T-helper 1 cell treated with Interleukin-12 subunit alpha and Interleukin-12 subunit beta and Interleukin-4 antibody, amounts not matched to agents 30 μg/mL and 1 μg/mL, for 36 hours (primary cell): Measurements from ENCODE around the gene TBXAS1.
"Not testable (repeated sequence)": the region's sequence is repeated elsewhere in the genome, so short reads cannot be mapped to it uniquely, and the experiment has no call there.

Experiments used
- H3K27ac Mint-ChIP-seq: one replicate; pipeline ENCODE4 v1.8.0; 2021; ENCODE audit warnings: mild to moderate bottlenecking, mixed read lengths
- H3K27me3 Mint-ChIP-seq: one replicate; pipeline ENCODE4 v1.8.0; 2021; ENCODE audit warnings: low read depth, mixed read lengths
- H3K36me3 Mint-ChIP-seq: one replicate; pipeline ENCODE4 v1.8.0; 2021; ENCODE audit warnings: low read depth, mixed read lengths
- H3K4me1 Mint-ChIP-seq: one replicate; pipeline ENCODE4 v1.8.0; 2021; ENCODE audit warnings: low read depth, mixed read lengths
- H3K4me3 Mint-ChIP-seq: one replicate; pipeline ENCODE4 v1.8.0; 2021; ENCODE audit warnings: mild to moderate bottlenecking, moderate library complexity, mixed read lengths
- H3K9me3 Mint-ChIP-seq: one replicate; pipeline ENCODE4 v1.8.0; 2021; ENCODE audit warnings: mixed read lengths

Gene TBXAS1

DNA sequence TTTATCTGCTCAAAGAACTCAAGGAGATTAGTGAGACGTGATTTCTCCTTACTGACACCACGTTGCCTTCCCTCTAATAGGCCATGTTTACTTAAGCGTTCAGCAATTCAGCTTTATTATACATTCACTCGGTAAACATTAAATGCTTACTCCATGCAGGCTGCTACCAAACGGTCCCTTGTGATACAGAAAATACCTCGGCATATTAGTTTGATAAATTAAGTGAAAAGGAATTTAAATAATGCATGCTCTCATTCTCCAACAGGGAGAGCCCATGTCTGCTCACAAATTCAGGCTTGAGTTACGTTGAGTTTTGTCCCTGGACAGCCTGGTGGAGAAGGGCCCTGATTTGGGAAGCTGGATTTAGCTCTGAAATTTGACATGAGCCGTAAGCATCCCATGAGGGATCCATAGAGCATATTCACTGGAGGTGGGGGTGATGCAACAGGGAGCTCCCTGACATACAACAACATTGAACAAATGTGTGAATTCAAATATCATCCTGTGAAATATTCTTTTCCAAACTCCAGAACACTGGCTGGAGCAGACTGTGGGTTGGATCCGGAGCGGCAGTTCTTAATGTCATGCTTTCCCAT, 86.3 kb downstream of the TBXAS1 start:
- H3K27me3 Mint-ChIP-seq = peaks cover 8% of the 10 kb centered on the region
- H3K4me1 Mint-ChIP-seq = peaks cover 19% of the 10 kb centered on the region
- no peak overlapping the region for H3K4me3 Mint-ChIP-seq
- no peaks in the 10 kb centered on the region for H3K9me3 Mint-ChIP-seq
- no peak overlapping the region for H3K27ac Mint-ChIP-seq
- peaks cover 3% of the 10 kb centered on the region for H3K36me3 Mint-ChIP-seq

DNA sequence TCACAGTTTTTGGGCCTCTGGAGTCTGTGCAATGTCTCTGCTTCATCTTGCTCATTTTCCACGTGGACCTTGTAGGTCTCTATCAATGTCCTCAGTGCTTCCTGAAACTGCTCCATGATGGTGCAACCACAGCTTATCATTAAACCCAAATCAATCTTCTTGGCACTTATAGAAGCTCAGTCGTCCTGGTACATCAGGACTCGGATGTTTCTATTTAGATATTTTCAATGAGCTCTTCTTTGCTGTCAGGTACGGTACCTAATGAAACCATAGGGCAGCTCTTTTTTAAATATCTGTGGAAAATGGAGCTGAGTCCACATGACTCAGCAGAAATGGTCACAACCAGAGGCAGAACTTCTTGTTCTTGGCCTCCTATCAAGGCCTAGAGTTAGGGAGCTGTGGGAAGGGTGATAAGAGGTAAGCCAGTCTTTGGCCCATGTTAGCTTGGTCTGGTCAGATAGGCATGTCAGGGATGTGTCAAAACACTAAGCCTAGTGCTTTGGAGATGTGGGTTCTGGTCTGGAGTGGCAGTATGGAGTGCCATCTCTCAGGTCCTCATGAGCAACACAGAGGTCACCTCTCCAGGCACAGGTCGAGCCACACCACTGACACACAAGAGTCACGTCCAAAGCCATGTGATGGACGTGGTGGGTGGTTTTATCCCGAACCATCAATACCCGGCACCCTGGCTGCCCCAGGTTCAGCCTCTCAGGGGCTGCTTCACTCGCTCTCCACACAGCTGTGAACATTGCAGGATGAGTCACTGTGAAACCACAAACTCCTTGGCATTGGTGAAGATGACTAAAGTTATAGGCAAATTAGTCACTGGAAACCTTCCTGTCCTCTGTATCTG, 87.0 kb downstream of the TBXAS1 start:
- Mint-ChIP-seq H3K4me1 (peaks cover 19% of the 10 kb centered on the region), H3K9me3 (no peaks in the 10 kb centered on the region), H3K4me3 (peak overlapping the region; percentile 12), H3K27ac (peak overlapping the region; percentile 5), H3K36me3 (peaks cover 3% of the 10 kb centered on the region), H3K27me3 (peaks cover 3% of the 10 kb centered on the region)

DNA sequence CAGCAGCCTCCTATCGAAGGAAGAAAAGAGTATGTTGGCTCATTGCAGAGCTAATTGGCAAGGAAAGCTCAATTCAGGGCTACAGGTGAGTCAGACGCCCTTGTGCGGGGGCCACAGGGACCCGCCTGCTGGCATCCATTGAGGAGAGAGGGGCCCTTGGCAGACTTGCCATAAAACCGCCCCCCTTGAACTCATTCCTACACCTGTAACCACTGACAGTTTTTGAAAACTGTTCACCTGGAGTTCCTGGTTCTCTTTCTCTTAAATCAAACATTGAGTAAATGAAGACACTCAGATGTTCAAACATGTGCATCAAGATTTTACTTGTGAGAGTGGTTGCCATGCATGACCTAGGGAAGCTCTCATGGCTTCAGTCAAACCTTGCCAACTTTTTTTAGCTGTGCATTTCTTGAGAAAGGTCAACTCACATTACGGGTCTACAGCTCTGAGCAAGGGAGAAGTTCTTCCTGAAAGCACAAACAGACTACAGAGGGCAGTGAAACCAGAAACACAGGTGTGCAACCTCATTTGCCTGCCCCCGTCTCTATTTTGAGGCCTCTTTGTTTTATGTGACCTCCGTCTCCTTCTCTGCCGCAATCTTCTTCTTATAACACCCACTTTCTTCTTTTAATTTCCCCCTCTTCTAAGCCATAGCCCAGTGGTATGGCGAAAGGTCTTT, 87.8 kb downstream of the TBXAS1 start:
- no peaks in the 10 kb centered on the region for H3K27me3 Mint-ChIP-seq
- H3K9me3 Mint-ChIP-seq = no peaks in the 10 kb centered on the region
- H3K4me1 Mint-ChIP-seq = peaks cover 19% of the 10 kb centered on the region
- peak overlapping the region; percentile 5 for H3K27ac Mint-ChIP-seq
- peaks cover 3% of the 10 kb centered on the region for H3K36me3 Mint-ChIP-seq
- H3K4me3 Mint-ChIP-seq = peak overlapping the region; percentile 12

DNA sequence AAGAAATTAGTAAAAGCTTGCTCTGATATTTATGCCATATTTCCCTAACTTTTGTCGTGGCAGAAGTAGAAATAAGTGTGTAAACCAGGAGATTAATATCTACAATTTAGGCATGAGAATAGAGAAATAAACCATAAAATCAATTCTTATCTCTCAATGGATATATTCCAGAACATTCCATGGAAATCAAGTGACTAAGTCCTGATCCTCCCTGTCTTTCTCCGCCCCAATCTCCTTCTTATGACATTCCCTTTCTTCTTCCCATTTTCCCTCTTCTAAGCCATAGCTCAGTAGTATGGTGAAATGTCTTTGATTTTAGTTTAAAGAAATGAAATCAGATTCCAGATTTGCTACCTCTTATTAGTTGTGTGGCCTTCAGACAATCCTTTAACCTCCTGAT, 88.8 kb downstream of the TBXAS1 start:
- H3K4me3 Mint-ChIP-seq = no peak overlapping the region

DNA sequence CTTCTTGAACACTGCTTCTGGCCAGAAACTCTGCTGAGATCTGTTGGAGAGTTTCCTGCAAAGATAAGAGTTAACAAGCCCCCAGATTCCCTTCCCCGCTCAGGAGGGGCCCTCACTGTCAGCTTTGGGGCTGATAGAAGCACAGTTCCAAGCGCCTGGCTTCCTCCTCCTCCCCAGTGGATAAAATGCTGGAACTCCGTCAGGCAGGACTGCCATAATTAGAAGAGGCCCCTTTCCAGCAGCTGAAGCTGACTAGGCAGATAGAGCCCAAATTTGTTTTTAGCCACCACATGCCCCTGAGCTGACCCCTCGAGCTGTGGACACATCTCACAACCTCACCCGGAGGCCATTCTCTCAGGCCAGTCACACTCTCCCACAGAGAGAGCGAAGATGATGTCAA, 89.4 kb downstream of the TBXAS1 start:
- Mint-ChIP-seq H3K27ac (no peak overlapping the region), H3K9me3 (no peaks in the 10 kb centered on the region), H3K36me3 (peaks cover 3% of the 10 kb centered on the region), H3K4me1 (peaks cover 19% of the 10 kb centered on the region), H3K4me3 (no peak overlapping the region), H3K27me3 (no peaks in the 10 kb centered on the region)

More for the DNA sequence above, 88.8 kb downstream of the TBXAS1 start:
- no peak overlapping the region for H3K27ac Mint-ChIP-seq
- H3K36me3 Mint-ChIP-seq = peaks cover 3% of the 10 kb centered on the region
- H3K4me1 Mint-ChIP-seq = peaks cover 19% of the 10 kb centered on the region
- no peaks in the 10 kb centered on the region for H3K9me3 Mint-ChIP-seq
- H3K27me3 Mint-ChIP-seq = no peaks in the 10 kb centered on the region

DNA sequence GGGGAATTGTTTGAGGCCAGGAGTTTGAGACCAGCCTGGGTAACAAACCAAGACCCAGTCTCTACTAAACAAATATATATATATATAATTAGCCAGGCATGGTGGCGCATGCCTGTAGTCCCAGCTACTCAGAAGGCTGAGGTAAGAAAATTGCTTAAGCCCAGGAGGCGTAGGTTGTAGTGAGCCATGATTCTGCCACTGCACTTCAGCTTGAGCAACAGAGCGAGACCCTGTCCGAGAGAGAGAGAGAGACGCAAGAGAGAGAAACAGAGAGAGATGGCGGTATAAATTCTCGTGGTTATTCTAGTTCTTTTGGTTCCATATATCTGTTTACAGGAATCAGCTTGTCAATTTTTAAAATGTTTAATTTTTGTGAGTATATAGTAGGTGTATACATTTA, 94.0 kb downstream of the TBXAS1 start:
- H3K9me3 Mint-ChIP-seq = no peaks in the 10 kb centered on the region
- H3K27ac Mint-ChIP-seq = no peak overlapping the region
- H3K27me3 Mint-ChIP-seq = peaks cover 40% of the 10 kb centered on the region
- no peaks in the 10 kb centered on the region for H3K4me1 Mint-ChIP-seq
- no peaks in the 10 kb centered on the region for H3K36me3 Mint-ChIP-seq
- H3K4me3 Mint-ChIP-seq = no peak overlapping the region

DNA sequence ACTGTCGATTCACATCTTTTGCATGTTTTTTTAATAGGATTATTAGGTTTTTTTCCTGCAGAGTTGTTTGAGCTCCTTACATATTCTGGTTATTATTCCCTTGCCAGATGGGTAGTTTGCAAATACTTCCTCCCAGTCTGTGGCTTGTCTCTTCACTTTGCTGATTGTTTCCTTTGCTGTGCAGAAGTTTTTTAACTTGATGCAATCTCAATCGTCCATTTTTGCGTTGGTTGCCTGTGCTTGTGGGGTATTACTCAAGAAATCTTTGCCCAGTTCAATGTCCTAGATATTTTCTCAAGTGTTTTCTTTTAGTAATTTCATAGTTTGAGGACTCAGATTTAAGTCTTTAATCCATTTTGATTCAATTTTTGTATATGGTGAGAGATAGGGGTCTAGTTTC, 95.4 kb downstream of the TBXAS1 start:
- H3K36me3 Mint-ChIP-seq = no peaks in the 10 kb centered on the region
- no peaks in the 10 kb centered on the region for H3K9me3 Mint-ChIP-seq
- no peak overlapping the region for H3K4me3 Mint-ChIP-seq
- peaks cover 43% of the 10 kb centered on the region for H3K27me3 Mint-ChIP-seq
- no peaks in the 10 kb centered on the region for H3K4me1 Mint-ChIP-seq
- no peak overlapping the region for H3K27ac Mint-ChIP-seq

DNA sequence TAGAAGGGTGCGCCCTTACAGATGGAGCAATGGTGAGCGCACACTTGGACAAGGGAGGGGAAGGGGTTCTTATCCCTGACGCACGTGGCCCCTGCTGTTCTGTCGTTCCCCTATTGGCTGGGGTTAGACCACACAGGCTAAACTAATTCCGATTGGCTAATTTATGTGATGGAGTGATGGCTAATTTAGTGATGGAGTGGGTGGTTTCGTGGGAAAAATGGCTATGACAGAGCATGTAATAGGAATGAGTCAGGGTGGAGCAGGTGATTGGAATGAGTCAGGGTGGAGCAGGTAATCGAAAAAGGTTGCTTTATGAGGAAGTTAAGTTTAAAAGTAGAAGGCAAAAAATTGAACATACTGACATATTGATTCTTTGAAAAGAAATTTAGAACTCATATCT, 100.2 kb downstream of the TBXAS1 start:
- H3K27ac Mint-ChIP-seq, H3K36me3 Mint-ChIP-seq, H3K4me1 Mint-ChIP-seq, H3K9me3 Mint-ChIP-seq, H3K4me3 Mint-ChIP-seq: not testable (repeated sequence)
- peaks cover 36% of the 10 kb centered on the region for H3K27me3 Mint-ChIP-seq

DNA sequence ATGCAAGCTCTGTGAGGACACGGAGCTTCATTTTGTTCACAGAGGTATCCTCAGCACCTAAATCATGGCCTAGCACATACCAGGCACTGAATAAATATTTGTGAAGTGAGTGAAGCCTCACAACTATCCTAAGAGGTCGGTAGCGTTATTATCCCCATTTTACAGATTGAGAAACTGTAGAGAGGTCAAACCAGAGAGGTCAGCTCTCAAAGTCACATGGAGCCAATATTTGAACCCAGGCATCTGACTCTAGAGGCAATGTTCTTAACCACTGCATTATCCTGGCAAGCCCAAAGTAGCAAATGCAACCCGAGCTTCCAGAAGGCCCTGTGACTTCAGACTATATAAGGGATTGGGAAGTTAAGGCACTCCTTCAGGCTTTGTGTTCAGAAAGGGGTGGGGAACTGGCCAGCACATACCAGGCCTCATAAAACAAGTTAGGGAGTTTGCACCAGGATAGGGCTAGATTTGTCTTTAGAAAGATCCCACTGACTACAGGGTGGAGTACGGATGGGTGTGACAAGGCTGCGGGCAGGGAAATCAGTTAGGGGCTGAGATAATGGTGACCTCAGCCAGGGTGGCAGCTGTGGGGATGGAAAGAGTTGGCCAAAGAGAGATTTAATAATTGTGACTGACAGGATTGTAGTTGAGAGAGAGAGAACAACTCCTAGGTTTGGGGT, 101.4 kb downstream of the TBXAS1 start:
- H3K9me3 Mint-ChIP-seq = no peaks in the 10 kb centered on the region
- peaks cover 24% of the 10 kb centered on the region for H3K27me3 Mint-ChIP-seq
- no peak overlapping the region for H3K4me3 Mint-ChIP-seq
- peaks cover 2% of the 10 kb centered on the region for H3K36me3 Mint-ChIP-seq
- H3K27ac Mint-ChIP-seq = no peak overlapping the region
- no peaks in the 10 kb centered on the region for H3K4me1 Mint-ChIP-seq

DNA sequence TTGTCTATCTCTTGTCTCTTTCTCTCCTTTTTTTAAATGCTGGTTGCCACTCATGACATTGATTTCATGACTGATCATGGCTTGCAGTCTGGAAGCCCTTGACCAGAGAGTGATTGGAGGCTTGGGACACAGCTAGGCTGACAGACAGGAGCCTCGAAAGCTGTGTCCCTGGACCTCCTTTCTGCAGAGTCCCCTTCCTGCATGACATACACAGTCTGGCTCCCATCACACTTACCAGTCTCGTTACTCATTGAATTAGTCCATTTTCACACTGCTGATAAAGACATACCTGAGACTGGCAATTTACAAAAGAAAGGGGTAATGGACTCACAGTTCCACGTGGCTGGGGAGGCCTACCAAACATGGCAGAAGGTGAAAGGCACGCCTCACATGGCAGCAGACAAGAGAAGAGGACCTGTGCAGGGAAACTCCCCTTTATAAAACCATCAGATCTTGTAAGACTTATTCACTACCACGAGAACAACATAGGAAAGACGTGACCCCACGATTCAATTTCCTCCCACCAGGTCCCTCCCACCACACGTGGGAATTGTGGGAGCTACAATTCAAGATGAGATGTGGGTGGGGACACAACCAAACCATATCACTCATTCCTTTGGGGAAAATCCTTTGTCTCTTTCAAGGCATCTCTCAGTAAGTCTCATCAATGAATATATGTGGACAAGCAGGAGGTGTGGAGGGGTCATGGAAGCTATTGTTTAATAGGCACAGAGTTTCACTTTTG, 102.3 kb downstream of the TBXAS1 start:
- Mint-ChIP-seq H3K27me3 (peaks cover 15% of the 10 kb centered on the region), H3K36me3 (peaks cover 2% of the 10 kb centered on the region), H3K9me3 (no peaks in the 10 kb centered on the region), H3K27ac (no peak overlapping the region), H3K4me3 (no peak overlapping the region), H3K4me1 (no peaks in the 10 kb centered on the region)

DNA sequence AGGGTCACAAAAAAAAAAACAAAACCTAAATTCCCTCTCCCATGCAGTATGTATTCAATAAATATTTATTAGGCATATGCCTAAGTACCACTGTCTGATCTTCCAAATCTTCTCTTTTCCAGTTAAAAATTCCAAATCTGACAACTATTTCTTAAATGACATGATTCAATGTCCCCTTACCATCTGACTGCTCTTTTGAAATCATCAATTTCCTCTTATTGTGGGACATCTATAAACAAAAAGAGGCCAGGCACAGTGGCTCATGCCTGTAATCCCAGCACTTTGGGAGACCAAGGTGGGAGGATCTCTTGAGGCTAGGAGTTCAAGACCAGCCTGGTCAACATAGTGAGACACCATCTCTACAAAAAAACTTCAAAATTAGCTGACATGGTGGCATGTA, 103.5 kb downstream of the TBXAS1 start:
- no peaks in the 10 kb centered on the region for H3K9me3 Mint-ChIP-seq
- peaks cover 3% of the 10 kb centered on the region for H3K4me1 Mint-ChIP-seq
- H3K36me3 Mint-ChIP-seq = peaks cover 2% of the 10 kb centered on the region
- H3K27ac Mint-ChIP-seq = no peak overlapping the region
- H3K27me3 Mint-ChIP-seq = peaks cover 6% of the 10 kb centered on the region
- H3K4me3 Mint-ChIP-seq = no peak overlapping the region

DNA sequence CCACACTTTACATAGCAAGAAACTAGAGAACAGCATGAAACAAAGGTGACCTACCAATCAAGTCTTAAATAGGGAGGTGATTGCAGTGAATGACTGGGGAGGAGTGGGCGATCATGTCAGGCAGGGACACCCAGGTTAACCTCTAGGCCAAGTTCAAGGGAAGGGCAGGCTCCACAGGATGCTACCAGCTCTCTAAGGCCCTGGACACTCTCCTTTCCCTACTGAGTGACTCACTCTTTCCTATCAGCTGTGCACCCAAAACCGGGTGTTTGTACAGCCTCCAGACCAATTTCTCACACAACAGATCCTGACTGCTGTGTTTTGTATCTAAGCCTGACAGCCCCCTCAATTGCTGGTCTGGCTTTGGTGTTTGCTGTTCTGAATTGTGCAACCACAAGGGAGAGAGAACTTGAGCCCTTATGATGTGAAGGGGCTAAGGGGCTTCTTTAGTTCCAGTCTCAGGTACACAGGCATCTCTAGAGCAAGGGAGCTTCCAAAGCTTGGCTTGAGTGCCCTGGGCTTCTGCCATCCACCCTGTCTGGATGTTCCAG, 107.8 kb downstream of the TBXAS1 start:
- Mint-ChIP-seq H3K4me3 (no peak overlapping the region), H3K27ac (no peak overlapping the region), H3K36me3 (no peaks in the 10 kb centered on the region), H3K9me3 (no peaks in the 10 kb centered on the region), H3K4me1 (peaks cover 14% of the 10 kb centered on the region), H3K27me3 (peaks cover 4% of the 10 kb centered on the region)

DNA sequence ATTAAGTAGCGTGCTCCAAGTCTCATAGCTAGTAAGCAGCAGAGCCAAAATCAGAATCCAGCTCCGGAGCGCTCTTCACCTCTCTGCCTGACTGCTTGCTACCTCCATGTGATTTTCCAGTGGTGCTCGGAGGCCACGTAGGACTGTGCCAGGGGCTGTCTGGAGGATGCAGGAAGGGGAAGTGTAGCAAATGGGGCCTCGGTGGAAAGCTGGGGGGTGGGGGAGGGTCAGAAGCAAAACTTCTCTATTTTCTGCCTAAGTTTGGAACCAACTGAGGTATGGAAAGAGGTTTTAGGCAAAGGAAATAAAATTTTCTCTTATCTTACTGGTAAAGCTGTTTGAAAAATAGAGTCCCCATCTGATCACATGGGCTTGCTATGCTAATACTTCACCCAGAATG, 108.7 kb downstream of the TBXAS1 start:
- peaks cover 14% of the 10 kb centered on the region for H3K4me1 Mint-ChIP-seq
- H3K27ac Mint-ChIP-seq = no peak overlapping the region
- H3K4me3 Mint-ChIP-seq = no peak overlapping the region
- no peaks in the 10 kb centered on the region for H3K36me3 Mint-ChIP-seq
- no peaks in the 10 kb centered on the region for H3K9me3 Mint-ChIP-seq
- H3K27me3 Mint-ChIP-seq = peaks cover 4% of the 10 kb centered on the region

DNA sequence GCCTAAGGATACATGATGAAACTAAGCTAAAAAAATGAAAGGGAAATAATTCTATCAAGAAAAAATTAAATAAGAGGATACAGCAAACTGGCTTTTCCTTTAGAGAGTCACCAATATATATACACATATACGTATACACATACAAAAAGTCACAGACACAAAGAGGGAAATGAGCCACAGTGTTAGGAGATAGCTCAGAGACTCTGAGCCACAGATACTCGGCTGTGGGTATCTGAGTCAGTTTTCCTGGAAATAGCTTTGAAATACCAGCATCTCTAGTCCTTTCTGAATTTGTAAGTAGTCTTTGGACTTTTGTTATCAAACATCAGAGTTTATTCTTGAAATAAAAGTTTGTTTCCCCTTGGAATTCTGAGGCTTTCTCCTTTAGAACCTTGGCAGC, 111.8 kb downstream of the TBXAS1 start:
- Mint-ChIP-seq H3K9me3 (peaks cover 10% of the 10 kb centered on the region), H3K27ac (no peak overlapping the region), H3K4me3 (no peak overlapping the region), H3K27me3 (peaks cover 16% of the 10 kb centered on the region), H3K36me3 (no peaks in the 10 kb centered on the region), H3K4me1 (peaks cover 14% of the 10 kb centered on the region)
